ENCODE results near the gene DAGLA. TPM values are rescaled to one million over a fixed set of nuclear protein-coding genes. Genes with fewer than 3 reads are reported as not detected.
A peak's percentile ranks its signal among the peaks of the same experiment; 100 is the strongest.

The DAGLA gene
- total and polyA plus RNA-seq, 2 of the 13 experiments (the other 11 are each of a cell fraction or from before 2014, with no cell fraction given): 2.6 to 3.9 TPM

DNA sequence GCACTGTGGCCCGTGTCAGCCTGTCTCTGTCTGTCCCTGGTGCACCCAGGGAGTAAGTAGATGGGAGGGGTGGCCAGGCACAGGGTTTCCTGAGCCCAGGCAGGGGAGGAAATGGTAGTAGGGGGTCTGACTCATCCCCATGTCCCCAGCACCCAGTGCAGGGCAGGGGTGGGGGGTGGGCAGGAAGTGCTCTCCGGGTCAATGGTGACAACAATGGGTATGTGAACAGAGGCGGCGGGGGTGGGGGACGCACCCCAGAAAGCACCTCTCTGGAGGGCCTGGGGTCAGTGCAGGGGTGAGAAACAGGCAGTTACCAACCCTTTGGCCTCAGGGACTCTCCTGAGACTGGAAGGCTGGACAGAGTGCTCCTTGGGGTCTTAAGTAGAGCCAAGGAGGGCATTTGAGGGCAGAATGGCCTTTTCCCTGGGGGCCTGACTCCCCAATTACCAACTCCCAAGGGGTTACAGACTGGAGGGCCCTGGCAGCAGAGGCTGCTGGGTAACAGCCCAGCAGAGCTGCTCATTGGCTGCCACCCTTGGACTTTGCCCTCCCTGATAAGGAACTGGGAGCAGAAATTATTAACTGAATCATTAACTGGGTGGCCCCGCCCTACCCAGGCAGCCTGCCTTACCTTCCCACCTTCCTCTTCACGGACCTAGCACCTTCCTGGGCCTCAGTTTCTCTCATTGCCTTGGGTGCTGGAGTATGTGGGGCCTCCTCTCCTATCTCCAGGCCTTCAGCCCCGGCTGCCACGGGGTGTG is 76.4 kb downstream of the DAGLA start (continued):
- TF ChIP-seq FOXA3 (CRISPR knock-in tag; IDR thresholded peaks at IDR 0.05): peak; percentile 27; the same call in 1 of the 2 replicates
- no peak for TF ChIP-seq ZNF781 (CRISPR knock-in tag; IDR thresholded peaks at IDR 0.05; ENCODE audit: borderline replicate concordance, not compliant biosample characterization)
- no peak; the same call in 1 of the 2 replicates for TF ChIP-seq ETV6 (CRISPR knock-in tag; conservative IDR thresholded peaks at IDR 0.05)
- peak; percentile 52; the same call in 1 of the 2 replicates for TF ChIP-seq FOXO1 (CRISPR knock-in tag; IDR thresholded peaks at IDR 0.05)
- no peak for TF ChIP-seq FOXA1 (IDR thresholded peaks at IDR 0.05)
- TF ChIP-seq FOXA1 (CRISPR knock-in tag; IDR thresholded peaks at IDR 0.05): no peak; the same call in 1 of the 2 replicates
- TF ChIP-seq PAX8 (CRISPR knock-in tag; IDR thresholded peaks at IDR 0.05; ENCODE audit: borderline replicate concordance): no peak
- no peak for TF ChIP-seq SIX1 (CRISPR knock-in tag; IDR thresholded peaks at IDR 0.05; ENCODE audit: borderline replicate concordance)
- TF ChIP-seq NR0B2 (CRISPR knock-in tag; IDR thresholded peaks at IDR 0.05): no peak
- TF ChIP-seq ZNF546 (CRISPR knock-in tag; conservative IDR thresholded peaks at IDR 0.05): no peak
- no peak for TF ChIP-seq ZNF776 (CRISPR knock-in tag; IDR thresholded peaks at IDR 0.05)
- no peak for TF ChIP-seq ZFP62 (CRISPR knock-in tag; IDR thresholded peaks at IDR 0.05)
- TF ChIP-seq, protein P1, sequence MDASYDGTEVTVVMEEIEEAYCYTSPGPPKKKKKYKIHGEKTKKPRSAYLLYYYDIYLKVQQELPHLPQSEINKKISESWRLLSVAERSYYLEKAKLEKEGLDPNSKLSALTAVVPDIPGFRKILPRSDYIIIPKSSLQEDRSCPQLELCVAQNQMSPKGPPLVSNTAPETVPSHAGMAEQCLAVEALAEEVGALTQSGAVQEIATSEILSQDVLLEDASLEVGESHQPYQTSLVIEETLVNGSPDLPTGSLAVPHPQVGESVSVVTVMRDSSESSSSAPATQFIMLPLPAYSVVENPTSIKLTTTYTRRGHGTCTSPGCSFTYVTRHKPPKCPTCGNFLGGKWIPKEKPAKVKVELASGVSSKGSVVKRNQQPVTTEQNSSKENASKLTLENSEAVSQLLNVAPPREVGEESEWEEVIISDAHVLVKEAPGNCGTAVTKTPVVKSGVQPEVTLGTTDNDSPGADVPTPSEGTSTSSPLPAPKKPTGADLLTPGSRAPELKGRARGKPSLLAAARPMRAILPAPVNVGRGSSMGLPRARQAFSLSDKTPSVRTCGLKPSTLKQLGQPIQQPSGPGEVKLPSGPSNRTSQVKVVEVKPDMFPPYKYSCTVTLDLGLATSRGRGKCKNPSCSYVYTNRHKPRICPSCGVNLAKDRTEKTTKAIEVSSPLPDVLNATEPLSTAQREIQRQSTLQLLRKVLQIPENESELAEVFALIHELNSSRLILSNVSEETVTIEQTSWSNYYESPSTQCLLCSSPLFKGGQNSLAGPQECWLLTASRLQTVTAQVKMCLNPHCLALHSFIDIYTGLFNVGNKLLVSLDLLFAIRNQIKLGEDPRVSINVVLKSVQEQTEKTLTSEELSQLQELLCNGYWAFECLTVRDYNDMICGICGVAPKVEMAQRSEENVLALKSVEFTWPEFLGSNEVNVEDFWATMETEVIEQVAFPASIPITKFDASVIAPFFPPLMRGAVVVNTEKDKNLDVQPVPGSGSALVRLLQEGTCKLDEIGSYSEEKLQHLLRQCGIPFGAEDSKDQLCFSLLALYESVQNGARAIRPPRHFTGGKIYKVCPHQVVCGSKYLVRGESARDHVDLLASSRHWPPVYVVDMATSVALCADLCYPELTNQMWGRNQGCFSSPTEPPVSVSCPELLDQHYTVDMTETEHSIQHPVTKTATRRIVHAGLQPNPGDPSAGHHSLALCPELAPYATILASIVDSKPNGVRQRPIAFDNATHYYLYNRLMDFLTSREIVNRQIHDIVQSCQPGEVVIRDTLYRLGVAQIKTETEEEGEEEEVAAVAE (CRISPR knock-in tag; IDR thresholded peaks at IDR 0.05; ENCODE audit: borderline replicate concordance): no peak
- TF ChIP-seq MLLT10 (CRISPR knock-in tag; IDR thresholded peaks at IDR 0.05): no peak
- TF ChIP-seq ZNF558 (CRISPR knock-in tag; IDR thresholded peaks at IDR 0.05; ENCODE audit: borderline replicate concordance): no peak
- peak; percentile 92 for TF ChIP-seq POLR2AphosphoS5 (IDR thresholded peaks at IDR 0.05; ENCODE audit: low read depth, low read length)
- TF ChIP-seq KDM3A (CRISPR knock-in tag; IDR thresholded peaks at IDR 0.05; ENCODE audit: low read depth): no peak
- peak; percentile 90 for TF ChIP-seq ZNF143 (CRISPR knock-in tag; IDR thresholded peaks at IDR 0.05)
- TF ChIP-seq, protein P2, sequence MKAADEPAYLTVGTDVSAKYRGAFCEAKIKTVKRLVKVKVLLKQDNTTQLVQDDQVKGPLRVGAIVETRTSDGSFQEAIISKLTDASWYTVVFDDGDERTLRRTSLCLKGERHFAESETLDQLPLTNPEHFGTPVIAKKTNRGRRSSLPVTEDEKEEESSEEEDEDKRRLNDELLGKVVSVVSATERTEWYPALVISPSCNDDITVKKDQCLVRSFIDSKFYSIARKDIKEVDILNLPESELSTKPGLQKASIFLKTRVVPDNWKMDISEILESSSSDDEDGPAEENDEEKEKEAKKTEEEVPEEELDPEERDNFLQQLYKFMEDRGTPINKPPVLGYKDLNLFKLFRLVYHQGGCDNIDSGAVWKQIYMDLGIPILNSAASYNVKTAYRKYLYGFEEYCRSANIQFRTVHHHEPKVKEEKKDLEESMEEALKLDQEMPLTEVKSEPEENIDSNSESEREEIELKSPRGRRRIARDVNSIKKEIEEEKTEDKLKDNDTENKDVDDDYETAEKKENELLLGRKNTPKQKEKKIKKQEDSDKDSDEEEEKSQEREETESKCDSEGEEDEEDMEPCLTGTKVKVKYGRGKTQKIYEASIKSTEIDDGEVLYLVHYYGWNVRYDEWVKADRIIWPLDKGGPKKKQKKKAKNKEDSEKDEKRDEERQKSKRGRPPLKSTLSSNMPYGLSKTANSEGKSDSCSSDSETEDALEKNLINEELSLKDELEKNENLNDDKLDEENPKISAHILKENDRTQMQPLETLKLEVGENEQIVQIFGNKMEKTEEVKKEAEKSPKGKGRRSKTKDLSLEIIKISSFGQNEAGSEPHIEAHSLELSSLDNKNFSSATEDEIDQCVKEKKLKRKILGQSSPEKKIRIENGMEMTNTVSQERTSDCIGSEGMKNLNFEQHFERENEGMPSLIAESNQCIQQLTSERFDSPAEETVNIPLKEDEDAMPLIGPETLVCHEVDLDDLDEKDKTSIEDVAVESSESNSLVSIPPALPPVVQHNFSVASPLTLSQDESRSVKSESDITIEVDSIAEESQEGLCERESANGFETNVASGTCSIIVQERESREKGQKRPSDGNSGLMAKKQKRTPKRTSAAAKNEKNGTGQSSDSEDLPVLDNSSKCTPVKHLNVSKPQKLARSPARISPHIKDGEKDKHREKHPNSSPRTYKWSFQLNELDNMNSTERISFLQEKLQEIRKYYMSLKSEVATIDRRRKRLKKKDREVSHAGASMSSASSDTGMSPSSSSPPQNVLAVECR (CRISPR knock-in tag; IDR thresholded peaks at IDR 0.05; ENCODE audit: borderline replicate concordance): peak; percentile 60; the same call in 1 of the 2 replicates
- TF ChIP-seq ZNF567 (CRISPR knock-in tag; IDR thresholded peaks at IDR 0.05; ENCODE audit: borderline replicate concordance): no peak
